ENCODE results near the gene ACOT8.
"Not testable (repeated sequence)": the region's sequence is repeated elsewhere in the genome, so short reads cannot be mapped to it uniquely, and the experiment has no call there.

The ACOT8 gene

DNA sequence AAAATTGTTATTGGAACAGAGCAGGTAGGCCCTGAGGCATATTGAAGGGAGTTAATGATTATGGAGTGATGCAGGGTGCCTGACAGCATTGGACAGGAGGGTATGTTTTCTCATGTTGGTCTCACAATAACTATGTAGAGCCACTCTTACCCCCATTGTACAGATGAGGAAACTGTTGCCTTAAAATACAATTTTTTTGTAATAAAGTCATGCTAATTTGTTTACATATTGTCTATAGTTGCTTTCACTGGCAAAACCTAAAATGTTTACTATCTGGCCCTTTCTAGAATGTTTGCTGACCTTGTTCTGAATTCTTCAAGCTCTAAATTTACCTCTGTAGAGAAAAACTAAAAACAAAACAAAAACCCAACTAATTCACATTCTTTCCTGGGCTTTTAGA is 5.7 kb downstream of the ACOT8 start:
- DNase-seq = no peak

DNA sequence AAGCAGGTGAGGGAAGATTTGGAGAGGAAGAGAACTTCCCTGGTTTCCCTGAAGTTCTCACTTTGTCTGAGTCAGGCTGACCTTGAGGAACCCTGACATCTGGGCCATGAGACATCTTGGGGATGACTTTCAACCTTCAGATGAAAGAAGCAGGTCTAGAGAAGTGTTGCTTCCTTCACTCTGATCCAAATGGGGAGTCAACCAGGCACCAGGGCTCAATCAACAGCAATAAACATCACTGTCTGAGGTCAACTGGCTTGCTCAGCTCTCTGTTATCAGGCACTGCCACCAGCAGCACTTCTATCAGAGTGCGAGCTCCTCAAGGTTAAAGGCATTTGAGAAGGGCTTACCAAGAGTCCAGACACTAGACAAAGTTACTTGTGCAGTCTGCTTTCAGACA is 6.3 kb downstream of the ACOT8 start:
- DNase-seq = no peak

DNA sequence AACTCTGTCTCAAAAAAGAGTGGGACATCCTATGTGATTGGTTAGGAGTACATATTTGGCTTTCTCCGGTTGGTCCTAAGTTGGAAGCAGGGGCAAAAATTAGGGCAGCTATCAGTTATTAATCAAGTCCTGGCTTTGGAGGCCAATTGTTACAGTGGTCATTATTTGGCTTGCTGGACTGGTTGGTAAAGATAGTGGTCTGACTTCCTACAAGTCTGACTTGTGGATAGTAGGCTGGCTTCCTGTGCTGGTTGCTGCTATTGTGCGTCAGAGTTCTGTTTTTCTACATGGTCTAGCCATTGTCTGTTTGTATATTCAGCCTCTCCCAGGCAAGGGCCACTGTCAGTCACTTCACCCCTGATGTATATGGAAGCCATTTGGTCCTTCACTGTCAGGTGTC is 7.0 kb downstream of the ACOT8 start:
- no peak for DNase-seq

DNA sequence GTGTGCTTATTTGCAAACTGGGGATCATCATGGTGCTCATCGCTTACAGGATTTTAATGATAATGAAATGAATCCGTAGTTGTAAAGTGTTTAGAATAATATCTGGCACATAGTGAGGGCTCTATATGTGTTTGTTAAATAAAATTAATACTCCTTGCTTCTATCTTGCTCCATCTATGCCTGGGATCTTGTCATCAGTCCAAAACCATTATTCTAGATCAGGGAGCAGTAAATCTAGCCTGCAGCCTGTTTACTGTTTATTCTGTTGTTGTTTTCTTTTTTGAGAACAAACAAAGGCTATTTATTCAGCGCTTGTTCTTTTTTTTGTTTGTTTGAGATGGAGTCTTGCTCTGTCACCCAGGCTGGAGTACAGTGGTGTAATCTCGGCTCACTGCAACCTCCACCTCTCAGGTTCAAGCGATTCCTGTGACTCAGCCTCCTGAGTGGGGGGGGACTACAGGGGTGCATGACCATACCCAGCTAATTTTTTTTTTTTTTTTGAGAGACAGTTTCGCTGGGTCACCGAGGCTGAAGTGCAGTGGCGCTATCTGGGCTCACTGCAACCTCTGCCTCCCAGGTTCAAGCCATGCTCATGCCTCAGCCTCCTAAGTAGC is 8.1 kb downstream of the ACOT8 start:
- DNase-seq = no peak

DNA sequence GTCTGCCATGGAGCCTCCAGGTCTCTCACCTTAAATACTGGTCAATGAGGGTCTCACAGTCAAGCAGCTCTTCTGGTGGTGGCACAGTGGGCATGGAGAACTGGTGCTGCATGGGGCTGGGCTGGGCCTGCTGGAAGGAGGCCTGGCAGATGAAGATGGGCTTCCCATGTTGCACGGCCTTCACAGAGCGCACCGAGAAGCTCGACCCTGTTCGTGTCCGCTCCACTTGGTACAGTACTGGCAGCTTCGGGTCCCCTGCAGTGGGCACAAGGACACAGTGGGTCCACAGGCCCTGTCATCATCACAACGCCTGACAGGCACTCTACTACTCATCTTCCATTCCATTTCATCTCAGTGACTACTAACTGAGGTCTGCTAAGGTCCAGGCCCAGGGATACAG is 8.8 kb downstream of the ACOT8 start:
- no peak for DNase-seq

DNA sequence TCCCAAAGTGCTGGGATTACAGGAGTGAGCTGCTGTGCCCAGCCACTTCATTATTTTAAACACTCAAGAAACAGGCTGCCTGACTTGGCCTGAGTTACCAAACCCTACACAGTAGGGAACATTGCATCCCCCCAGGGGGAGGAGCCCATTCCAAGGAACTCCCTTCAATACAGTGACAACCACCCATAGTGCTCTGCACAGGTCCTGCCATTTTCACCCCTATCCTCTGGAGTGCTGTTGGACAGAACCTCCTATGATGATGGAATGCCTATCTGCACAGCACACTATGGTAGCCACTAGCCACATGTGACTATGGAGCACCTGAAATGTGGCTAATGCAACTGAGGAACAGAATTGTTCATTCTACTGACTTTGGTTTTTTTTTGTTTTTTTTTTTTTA is 11.7 kb downstream of the ACOT8 start:
- no peak for DNase-seq

DNA sequence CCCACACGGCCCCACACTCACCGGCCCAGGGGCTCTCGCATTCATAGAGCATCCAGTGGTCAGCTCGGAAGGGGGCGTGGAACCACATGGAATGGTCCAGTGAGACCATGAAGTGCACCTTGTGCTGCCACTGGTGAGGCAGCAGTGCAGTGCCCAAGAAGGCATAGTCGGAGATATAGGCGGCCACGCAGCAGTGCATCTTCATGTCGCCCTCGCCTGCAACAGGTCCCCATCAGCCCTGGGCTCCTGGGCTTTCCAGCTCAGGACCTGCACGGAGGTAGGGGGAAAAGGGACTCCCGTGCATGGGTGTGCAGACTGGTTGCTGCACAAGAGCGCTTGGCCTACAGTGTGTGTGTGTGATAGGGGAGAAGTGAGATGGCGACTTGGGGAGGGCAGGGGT is 13.7 kb downstream of the ACOT8 start:
- DNase-seq = no peak

DNA sequence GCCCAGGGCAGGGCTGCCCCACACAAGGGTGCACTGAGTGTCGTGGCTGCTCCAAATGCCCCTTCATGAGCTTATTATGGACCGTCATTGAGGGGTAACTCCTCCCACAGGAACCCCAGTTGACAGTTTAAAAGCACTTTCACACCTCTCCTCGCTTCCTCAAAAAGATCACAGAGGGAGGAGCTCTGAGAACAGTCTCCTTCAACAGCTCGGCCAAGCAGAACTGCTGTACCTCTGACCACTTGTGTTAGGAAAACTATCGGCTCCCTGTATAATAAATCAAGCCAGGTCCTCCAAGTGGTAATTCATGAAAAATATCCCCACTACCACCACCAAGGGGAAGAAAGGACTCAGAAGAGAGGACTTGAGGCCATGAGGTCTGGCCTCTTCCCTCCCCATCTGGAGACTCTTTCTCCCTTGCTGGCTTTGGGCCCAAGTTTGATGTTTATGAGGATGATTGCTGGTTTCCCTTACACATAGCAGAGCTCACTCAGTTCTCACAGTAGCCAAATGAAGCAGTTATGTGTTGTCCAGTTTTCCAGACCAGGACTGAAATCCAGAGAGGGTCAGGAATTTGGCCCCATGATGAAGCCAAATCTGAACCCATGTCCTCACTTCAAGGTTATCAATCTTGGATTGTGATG is 14.9 kb downstream of the ACOT8 start:
- no peak for DNase-seq

DNA sequence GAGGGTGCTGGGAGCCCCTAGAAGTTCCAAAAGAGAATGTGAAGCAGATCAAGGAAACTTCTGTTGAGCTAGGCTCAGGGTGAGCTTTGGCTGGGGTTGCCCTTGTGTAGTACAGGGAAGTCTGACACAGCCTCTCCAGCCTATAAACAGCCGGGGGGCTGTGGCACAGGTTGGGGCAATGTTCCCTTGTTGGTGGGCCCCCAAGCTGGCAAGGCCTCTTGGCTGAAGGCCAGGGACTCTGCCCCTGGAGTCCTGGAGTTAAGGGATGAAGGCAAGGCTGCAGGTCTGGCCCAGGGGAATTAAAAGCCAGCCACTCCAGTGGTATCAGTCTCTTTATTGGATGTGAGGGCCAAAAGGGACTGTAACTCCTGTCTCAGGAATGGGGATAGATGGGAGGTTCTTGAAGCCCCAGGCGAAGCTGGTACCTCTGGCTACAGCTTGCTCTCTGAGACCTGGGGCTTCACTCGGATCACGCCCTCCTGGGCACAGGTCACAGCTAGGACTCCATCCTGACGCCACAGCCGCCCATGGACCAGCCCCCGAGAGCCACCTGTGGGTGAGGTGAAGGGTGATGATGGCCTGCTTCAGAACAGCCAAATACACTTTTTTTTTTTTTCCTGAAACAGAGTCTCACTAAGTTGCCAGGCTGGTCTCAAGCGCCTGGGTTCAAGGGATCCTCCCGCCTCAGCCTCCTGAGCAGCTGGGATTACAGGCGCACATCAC is 15.6 kb downstream of the ACOT8 start:
- no peak for DNase-seq

DNA sequence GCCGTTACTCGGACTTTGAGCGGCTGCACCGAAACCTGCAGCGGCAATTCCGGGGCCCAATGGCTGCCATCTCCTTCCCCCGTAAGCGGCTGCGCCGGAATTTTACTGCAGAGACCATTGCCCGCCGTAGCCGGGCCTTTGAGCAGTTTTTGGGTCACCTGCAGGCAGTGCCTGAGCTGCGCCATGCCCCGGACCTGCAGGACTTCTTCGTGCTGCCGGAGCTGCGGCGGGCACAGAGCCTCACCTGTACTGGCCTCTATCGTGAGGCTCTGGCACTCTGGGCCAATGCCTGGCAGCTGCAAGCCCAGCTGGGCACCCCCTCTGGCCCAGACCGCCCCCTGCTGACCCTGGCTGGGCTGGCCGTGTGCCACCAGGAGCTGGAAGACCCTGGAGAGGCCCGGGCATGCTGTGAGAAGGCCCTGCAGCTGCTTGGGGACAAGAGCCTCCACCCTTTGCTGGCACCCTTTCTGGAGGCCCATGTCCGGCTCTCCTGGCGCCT is 16.4 kb downstream of the ACOT8 start:
- DNase-seq = no peak

DNA sequence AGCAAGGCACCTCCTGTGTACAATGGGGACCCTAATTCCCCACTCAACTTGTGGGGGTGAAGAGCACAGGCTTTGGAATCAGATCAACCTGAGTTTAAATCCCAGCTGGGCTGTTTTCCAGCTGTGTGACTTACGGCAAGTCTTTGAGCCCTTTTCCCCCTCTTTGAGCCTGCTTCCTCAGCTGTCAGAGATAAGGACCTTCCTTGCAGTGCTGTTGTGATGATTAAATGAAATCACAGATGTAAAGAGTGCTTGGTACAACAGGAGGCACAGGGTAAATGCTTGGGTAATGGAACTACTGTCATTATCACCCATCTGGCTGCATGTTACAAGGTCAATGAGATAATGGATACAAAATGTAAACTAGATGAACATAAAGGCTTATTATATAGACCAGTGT is 20.4 kb downstream of the ACOT8 start:
- DNase-seq = no peak

DNA sequence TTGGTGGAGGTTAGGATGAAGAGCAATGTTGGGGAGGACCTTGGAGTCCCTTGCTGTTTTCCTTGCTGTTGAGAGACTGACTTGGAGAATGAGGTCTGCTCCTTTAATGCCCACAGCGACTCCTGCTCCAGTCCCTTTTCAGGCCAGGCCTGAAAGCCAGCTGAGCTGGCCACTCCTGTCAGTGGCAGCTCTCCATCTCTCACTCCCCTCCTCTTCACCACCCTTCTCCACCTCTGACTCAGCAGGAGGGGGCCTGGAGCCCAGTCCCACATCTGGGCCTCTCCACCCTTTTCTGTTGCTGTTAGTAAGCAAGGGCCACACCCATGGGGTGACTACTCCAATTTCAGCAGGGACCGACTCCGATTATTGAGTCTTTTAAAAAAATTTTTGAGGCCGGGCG is 21.4 kb downstream of the ACOT8 start:
- DNase-seq = no peak

DNA sequence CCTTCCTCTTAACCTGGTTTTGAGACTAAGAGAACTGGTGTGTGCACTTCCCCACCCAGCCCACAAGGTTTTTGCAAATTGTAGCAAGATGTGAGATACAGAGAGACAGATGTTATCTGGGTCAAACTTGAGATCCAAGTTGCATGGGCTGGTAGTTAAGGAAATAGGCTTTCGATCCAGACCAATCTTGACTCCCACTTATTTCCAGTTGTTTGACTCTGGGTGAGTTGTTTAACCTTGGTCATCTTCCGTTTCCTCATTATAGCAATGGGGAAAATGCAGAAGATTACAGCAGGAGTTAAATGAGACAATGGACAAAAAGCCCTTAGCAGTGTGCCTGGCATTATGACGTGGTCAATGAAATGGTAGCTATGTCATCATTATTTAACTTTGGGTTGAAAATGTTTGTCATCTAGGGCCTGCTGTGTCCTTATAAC is 21.8 kb downstream of the ACOT8 start:
- no peak for DNase-seq

DNA sequence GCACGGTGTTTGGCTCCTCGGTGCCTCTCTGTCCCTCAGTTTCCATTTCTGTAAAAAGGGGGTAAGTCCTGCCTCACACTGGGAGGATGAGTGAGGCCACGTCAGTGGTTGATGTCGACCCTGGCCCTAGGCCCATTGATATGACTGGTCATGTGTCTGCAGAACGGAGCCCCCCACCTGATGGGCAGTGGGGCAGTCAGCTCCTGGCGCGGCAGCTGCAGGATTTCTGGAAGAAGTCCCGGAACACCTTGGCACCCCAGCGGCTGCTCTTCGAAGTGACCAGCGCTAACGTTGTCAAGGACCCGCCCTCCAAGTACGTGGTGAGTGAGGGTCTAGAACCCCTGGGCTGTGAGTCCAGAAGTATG is 22.4 kb downstream of the ACOT8 start:
- no peak for DNase-seq

DNA sequence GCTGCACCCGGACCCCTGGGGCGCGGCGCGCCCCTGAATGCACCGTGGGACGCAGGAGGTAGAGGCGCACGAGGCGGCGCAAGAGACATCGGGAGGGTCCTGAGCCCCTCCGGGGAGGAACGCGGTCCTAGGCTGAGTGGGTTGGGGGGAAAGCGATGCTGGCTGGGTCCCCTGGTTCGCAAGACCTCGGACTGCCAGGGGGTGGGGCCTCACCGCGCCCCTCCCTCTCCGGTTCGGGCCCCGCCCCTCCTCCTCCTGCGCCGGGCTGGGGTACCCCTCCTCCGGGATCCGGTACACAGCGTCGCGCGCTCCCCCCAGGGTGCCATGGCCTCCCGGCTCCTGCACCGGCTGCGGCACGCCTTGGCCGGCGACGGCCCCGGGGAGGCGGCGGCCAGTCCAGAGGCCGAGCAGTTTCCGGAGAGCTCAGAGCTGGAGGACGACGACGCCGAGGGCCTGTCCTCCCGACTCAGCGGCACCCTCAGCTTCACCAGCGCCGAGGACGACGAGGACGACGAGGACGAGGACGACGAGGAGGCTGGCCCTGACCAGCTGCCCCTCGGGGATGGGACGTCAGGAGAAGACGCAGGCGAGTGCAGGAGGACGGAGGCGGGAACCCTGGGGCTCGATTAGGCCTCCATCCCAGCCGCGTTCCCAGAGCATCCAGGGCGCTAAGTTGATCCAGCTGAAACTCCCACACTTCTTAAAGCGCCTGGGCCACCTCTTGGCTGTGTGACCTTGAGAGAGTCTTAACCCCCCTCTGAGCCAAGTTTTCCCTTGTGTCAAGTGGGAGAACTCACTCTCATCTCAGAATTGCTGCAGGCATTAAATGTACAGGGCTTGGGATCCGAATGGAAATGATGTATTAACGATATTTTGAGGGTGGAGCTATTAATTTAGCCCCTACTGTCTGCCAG is 23.1 kb downstream of the ACOT8 start:
- DNase-seq = no peak

DNA sequence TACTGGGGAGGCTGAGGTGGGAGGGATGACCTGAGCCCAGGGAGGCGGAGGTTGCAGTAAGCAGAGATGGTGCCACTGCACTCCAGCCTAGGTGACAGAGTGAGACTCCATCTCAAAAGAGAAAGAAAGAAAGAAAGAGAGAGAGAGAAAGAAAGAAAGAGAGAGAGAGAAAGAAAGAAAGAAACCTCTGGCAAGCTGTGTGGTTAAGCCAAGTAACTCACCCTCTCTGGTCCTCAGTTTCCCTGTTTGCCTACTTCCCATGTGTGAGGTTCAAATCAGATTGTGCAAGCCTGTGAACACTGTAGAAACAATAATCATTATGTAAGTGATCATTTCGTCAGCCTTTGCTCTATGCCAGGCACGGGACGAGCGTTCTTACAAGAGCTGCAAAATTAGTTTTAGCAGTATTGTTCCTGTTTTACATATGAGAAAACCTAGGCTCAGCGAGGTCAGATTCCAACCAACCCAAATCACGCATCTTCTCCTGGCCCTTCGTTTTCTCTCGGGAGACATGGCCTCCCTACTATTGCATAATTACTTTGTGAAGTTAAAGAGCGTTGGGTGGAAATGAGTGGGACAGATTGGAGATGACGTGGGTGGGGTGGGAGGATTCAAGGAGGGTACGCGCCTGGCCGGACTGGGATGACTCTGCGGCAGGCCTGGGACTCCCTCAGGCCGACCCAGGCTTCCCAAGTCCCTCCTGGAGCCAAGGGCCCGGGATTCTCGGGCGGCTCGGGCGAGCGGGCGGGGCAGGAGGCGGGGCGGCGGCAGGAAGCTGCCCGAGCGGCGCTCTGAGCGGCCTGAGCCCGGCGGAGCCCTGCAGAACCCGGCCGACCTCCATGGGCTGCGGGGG is 23.9 kb downstream of the ACOT8 start, which contains the start of gene SNX21:
TSS of gene SNX21 (plus strand) at position 770 of the 853 bp plus-strand sequence. CDS start 121 bp downstream, outside the sequence.
- no peak for DNase-seq

DNA sequence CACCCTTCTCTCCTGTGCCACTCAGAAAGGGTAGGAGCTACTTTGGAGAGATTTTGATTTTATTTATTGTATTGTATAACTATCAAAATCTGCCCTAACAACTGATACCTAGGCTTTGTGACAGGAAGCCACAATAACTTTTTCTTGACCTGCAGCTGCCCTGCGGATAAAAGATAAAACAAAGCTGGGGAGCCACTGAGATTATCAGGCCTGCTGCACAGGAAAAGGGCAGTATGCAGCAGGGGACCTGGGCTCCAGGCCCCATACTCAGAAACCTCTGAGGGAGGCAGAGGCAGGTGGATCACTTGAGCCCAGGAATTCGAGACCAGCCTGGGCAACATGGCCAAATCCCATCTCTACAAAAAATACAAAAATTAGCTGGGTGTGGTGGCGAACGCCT is 24.6 kb downstream of the ACOT8 start:
- no peak for DNase-seq

DNA sequence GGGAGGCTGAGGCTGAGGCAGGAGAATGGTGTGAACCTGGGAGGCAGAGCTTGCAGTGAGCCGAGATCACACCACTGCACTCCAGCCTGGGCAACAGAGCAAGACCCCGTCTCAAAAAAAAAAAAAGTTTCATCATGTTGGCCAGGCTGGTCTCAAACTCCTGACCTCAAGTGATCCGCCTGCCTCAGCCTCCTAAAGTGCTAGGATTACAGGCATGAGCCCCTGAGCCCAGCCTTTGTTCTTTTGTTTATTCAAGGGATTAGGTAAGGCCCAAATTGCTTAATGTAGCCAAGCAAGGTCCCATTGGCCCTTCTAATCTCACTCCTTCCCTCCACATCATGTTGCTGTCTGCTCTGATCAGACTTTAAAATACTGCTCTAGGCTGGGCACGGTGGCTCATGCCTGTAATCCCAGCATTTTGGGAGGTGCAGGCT is 27.5 kb downstream of the ACOT8 start:
- not testable (repeated sequence) for DNase-seq

DNA sequence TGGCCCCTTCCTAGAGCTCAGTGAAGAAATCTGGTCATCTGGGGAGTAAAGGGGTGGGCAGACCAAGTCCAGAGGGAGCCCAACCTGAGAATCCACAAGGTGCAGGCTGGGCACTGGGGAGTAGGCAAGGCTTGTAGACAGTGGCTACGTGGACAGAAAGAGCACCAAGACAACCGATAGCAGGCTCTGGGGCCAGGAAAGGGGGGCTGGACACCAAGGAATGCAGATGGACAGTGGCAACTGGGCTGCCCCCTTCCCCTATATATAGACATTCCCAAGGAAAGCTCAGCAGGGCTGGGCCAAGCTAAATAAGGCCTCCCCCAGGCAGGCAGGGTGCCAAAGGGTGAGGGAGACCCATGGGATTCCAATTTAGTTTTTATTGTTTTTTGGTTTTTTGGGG is 28.6 kb downstream of the ACOT8 start:
- no peak for DNase-seq

DNA sequence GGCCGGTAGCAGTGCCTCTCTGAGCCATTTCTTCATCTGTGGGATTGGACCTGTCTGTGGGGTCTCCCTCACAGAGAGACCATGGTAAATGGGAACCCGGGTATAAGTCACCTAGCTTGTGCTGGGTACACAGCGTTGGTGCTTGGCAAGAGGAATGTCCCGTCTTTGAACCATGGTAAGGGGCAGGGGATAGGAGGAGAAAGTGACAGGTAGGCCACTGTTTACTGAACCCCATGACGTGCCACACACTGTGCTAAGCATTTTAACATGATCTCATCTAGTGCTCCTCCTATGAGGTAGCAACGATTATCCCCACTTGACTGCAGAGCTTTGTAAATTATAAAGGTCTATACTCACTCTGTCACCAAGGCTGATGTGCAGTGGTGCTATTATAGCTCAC is 29.5 kb downstream of the ACOT8 start:
- DNase-seq = no peak

DNA sequence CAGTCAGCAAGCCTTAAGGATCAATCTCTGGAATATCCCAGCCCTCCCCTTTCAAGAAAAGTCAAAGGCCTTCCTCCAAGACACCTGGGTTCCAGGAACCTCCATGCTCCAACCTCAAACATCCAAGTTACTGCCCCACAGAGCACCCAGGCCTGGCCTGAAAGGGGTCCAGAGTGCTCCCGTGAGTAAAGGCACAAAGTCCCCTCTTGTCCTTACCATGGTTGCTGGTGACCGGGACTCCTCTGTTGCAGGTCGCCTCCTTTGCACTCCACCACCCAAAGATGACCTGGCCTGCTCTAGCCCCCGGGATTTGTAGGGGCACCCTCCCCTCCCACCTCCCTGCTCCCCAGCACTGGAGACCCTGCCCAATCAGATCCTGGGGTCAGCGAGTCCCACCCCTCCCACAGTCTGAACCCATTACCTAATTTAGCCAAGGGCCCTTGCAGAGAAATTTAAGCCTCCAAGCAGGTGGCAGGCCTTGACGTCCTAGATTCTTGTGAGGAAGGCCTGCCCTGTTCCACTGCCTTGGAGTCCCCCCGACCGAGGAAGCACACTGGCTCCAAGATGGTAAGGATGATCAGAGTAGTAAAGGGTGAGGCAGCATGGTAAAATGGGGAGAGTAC is 30.1 kb downstream of the ACOT8 start, which contains the start of gene TNNC2:
TSS of gene TNNC2 (minus strand) at position 283 of the 623 bp plus-strand sequence. CDS start at position 219, 64 bp downstream.
- no peak for DNase-seq

All from NCI-H1694 treated with DMSO at 0.1 percent for 48 hours (cell line).